Kidney (tissue), 14 donors: ENCODE measurements around the gene FNDC11. TPM values are rescaled to one million over a fixed set of nuclear protein-coding genes. Genes with fewer than 3 reads are reported as not detected.

Experiments used
- DNase-seq, 5 donors: peaks; one replicate each; pipeline ENCODE4 v3.0.0-alpha.2; 2013 to 2020
- FAIRE-seq: peaks from 2 replicates; lab custom pipeline; 2012; peaks lifted over from hg19 to GRCh38; lab: Jason Lieb, UNC
- H3K27ac ChIP-seq, 2 donors: one replicate each; pipeline ENCODE4 v1.7.0; 2013; ENCODE audit warnings: low read depth in 2 of 2, low read length in 2 of 2, inconsistent platforms in 1 of 2
- H3K27me3 ChIP-seq: one replicate; pipeline ENCODE4 v1.7.1; 2013; ENCODE audit warnings: low read length, inconsistent platforms; ENCODE audit not compliant: control insufficient read depth, insufficient read depth
- H3K36me3 ChIP-seq, 3 donors: one replicate each; pipeline versions ENCODE4 v1.7.0 to v1.7.1; 2013; ENCODE audit warnings: low read length in 3 of 3, control low read depth in 1 of 3, inconsistent platforms in 1 of 3; ENCODE audit not compliant: insufficient read depth in 3 of 3, control insufficient read depth in 2 of 3
- H3K4me1 ChIP-seq, 3 donors: one replicate each; pipeline versions ENCODE4 v1.7.0 to v1.7.1; 2013; ENCODE audit warnings: low read length in 3 of 3, inconsistent platforms in 1 of 3, low read depth in 1 of 3; ENCODE audit not compliant: control insufficient read depth in 2 of 3, insufficient read depth in 2 of 3
- H3K4me3 ChIP-seq, 3 donors: one replicate each; pipeline versions ENCODE4 v1.7.0 to v1.8.1; 2013; ENCODE audit warnings: low read length in 3 of 3, control low read depth in 1 of 3, inconsistent platforms in 1 of 3
- H3K9ac ChIP-seq, 3 donors: one replicate each; pipeline versions ENCODE4 v1.7.0 to v1.7.1; 2013; ENCODE audit warnings: low read length in 3 of 3, control low read depth in 1 of 3, inconsistent platforms in 1 of 3
- H3K9me3 ChIP-seq, 3 donors: one replicate each; pipeline versions ENCODE4 v1.7.0 to v1.7.1; 2013; ENCODE audit warnings: low read length in 3 of 3, control low read depth in 1 of 3, inconsistent platforms in 1 of 3; ENCODE audit not compliant: control insufficient read depth in 2 of 3, insufficient read depth in 1 of 3
- CTCF ChIP-seq: IDR thresholded peaks from 3 replicates; pipeline ENCODE4 v1.5.1; 2012; ENCODE audit warnings: mild to moderate bottlenecking, moderate library complexity, borderline replicate concordance; ENCODE audit not compliant: insufficient read depth; ENCODE audit errors: extremely low read depth
- intact Hi-C: fragments of 100-400 bp; cut with DNase I; formaldehyde crosslinking; loops from one replicate; pipeline ENCODE4 v1.11.1; 2022
- polyA plus RNA-seq: library from polyadenylated mRNA; stranded (reverse); fragments of 350-450 nt; fragmentation: Illumina TruSeq; extraction: RNeasy Lipid Tissue Mini Kit (QIAGEN cat#74804); gene quantifications from one replicate; pipeline ENCODE4 v1.2.3, GENCODE V29; 2014; ENCODE audit warnings: low read depth, low replicate concordance; ENCODE audit not compliant: insufficient read depth
- total RNA-seq: library from RNA; stranded (reverse); fragmentation: NEBNext Ultra II Directional; extraction: Animal tissue kit (Norgen Biotek cat#: 25700); gene quantifications from one replicate; pipeline ENCODE4 v1.2.1, GENCODE V29; 2021
- donor health status: control.
- donor health status: control.
- donor health status: control.
- donor health status: control.
- donor health status: control.
- donor health status: DM: yes; HTN: yes; CAD: no.
- donor health status: Normal renal cell carcinoma (clear cell type).

Gene FNDC11
- total and polyA plus RNA-seq, 2 donors from 2014 or later, result 0.47 to 1.6 TPM

- H3K36me3 ChIP-seq, result no peaks in the 10 kb centered on the region
- no peak for FAIRE-seq
- no peak overlapping the region for H3K4me3 ChIP-seq
- no peak overlapping the region for H3K9ac ChIP-seq
- H3K27me3 ChIP-seq, result no peaks in the 10 kb centered on the region
- peak in 2 of 5 donors; percentile 36 to 69 for DNase-seq
- intact Hi-C loops, result no loop called here
- no peak overlapping the region for H3K27ac ChIP-seq
- no peak for TF ChIP-seq CTCF
- no peaks in the 10 kb centered on the region for H3K9me3 ChIP-seq
- H3K4me1 ChIP-seq, result peaks cover 0 to 10% (median 0%) of the 10 kb centered on the region in 3 donors
Measured at GRCh38 chr20:63572071-63572787, 18.3 kb downstream of the FNDC11 start.

- no peak for TF ChIP-seq CTCF
- peak overlapping the region in 2 of 3 donors; percentile 75 to 87 for H3K4me3 ChIP-seq
- no peaks in the 10 kb centered on the region for H3K9me3 ChIP-seq
- no peaks in the 10 kb centered on the region for H3K36me3 ChIP-seq
- H3K4me1 ChIP-seq, result peaks cover 0 to 10% (median 0%) of the 10 kb centered on the region in 3 donors
- no peak overlapping the region for H3K27ac ChIP-seq
- FAIRE-seq (no peak), DNase-seq (peak in 3 of 5 donors; percentile 33 to 66 (median 48))
- no peaks in the 10 kb centered on the region for H3K27me3 ChIP-seq
- intact Hi-C loops, result no loop called here
- peak overlapping the region in 2 of 3 donors; percentile 89 to 94 for H3K9ac ChIP-seq
Measured at GRCh38 chr20:63572788-63573646, 19.1 kb downstream of the FNDC11 start.

GRCh38 chr20:63573647-63574131, 19.7 kb downstream of the FNDC11 start:
- Histone ChIP-seq H3K4me1 (peaks cover 0 to 10% (median 0%) of the 10 kb centered on the region in 3 donors), H3K4me3 (peak overlapping the region; percentile 50 to 87 (median 75)), H3K9me3 (no peaks in the 10 kb centered on the region), H3K27me3 (no peaks in the 10 kb centered on the region), H3K36me3 (no peaks in the 10 kb centered on the region), H3K9ac (peak overlapping the region in 2 of 3 donors; percentile 89 to 94), H3K27ac (no peak overlapping the region)
- FAIRE-seq (no peak), DNase-seq (peak in 3 of 5 donors; percentile 22 to 66 (median 26))
- no peak for TF ChIP-seq CTCF
- intact Hi-C loops, result no loop called here
